Mucosa of stomach (tissue), 1 donor: ENCODE measurements around the gene SH3PXD2A.

Experiments used
- H3K27me3 ChIP-seq: one replicate; pipeline ENCODE4 v1.7.0; 2013; ENCODE audit warnings: mild to moderate bottlenecking, low read length; ENCODE audit not compliant: control insufficient read depth, insufficient read depth
- H3K36me3 ChIP-seq: one replicate; pipeline ENCODE4 v1.7.0; 2013; ENCODE audit warnings: low read length; ENCODE audit not compliant: control insufficient read depth, insufficient read depth
- H3K4me1 ChIP-seq: one replicate; pipeline ENCODE4 v1.7.0; 2013; ENCODE audit warnings: mild to moderate bottlenecking, low read length; ENCODE audit not compliant: control insufficient read depth, insufficient read depth
- H3K4me3 ChIP-seq: one replicate; pipeline ENCODE4 v1.7.0; 2013; ENCODE audit warnings: low read length
- H3K9ac ChIP-seq: one replicate; pipeline ENCODE4 v1.7.0; 2013; ENCODE audit warnings: mild to moderate bottlenecking, low read length, moderate library complexity
- H3K9me3 ChIP-seq: one replicate; pipeline ENCODE4 v1.7.0; 2013; ENCODE audit warnings: mild to moderate bottlenecking, low read length, moderate library complexity; ENCODE audit not compliant: control insufficient read depth
- donor health status: Pancreatic carcinoma.

Gene SH3PXD2A

GRCh38 chr10:103871006-103871405 is 15.6 kb upstream of the SH3PXD2A start:
- H3K4me3 ChIP-seq, result no peak overlapping the region
- no peak overlapping the region for H3K9ac ChIP-seq
- no peaks in the 10 kb centered on the region for H3K36me3 ChIP-seq
- no peaks in the 10 kb centered on the region for H3K9me3 ChIP-seq
- H3K27me3 ChIP-seq, result no peaks in the 10 kb centered on the region
- H3K4me1 ChIP-seq, result no peaks in the 10 kb centered on the region

DNA sequence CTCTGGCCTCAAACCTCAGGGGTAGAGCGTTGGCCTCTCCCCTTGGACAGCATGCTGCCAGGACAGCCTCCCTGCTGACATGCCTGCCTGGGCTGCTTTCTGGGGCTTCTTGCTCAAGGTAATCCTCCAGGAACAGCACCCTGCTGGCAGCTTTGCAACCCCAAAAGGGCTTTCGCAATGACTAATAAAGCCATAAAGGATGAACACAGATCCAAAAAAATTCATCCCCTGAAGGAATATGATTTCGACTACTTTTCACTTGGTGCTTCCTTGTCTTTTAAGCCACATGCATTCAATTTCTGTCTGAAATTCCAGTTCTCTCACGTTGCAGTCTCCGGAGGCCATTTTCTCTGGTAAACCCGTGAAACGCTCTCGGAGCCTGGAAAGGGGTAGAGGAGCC is 15.1 kb upstream of the SH3PXD2A start:
- H3K4me3 ChIP-seq, result no peak overlapping the region

DNA sequence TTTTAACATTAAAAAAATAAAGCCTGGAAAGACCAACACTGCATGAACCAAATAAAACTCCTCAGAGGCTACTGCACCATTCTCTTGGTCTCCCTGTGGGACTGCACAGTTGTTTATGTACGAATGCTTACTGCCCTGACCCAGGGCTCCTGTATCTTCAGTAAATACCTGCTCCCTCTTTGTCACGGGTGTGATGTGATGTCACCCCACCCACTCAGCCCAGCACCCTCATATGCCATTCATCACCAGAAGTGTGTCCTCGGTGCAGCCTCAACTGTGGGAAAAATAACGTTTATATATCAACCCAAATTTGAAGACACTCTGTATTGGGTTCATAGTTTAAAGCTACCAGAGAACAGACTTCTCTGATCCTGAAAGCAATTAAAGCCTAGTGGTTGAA is 14.0 kb upstream of the SH3PXD2A start:
- Histone ChIP-seq H3K9me3 (no peaks in the 10 kb centered on the region), H3K4me3 (no peak overlapping the region), H3K4me1 (no peaks in the 10 kb centered on the region), H3K36me3 (no peaks in the 10 kb centered on the region), H3K27me3 (no peaks in the 10 kb centered on the region), H3K9ac (no peak overlapping the region)

More for the DNA sequence above, 15.1 kb upstream of the SH3PXD2A start:
- no peaks in the 10 kb centered on the region for H3K36me3 ChIP-seq
- H3K9me3 ChIP-seq, result no peaks in the 10 kb centered on the region
- no peaks in the 10 kb centered on the region for H3K27me3 ChIP-seq
- no peak overlapping the region for H3K9ac ChIP-seq
- no peaks in the 10 kb centered on the region for H3K4me1 ChIP-seq

DNA sequence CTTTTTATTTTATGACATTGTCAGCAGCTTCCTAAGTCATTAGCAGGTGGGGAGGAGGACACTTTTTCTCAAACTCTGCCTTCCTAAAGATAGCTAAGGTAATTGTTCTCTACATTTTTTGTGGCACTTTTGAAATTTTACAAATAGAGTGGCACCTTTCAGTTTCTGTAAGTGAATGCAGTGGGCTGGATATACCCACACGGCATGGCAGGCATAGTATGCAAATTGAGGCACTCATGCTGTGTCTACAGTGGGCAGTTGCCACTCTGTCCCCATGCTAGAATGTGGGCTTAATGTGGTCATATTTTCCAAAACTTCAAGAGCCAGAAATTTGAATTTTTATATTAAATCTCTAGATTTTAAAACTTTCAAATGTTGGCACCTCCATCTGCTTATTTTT is 12.8 kb upstream of the SH3PXD2A start:
- Histone ChIP-seq H3K9ac (no peak overlapping the region), H3K27me3 (no peaks in the 10 kb centered on the region), H3K4me3 (no peak overlapping the region), H3K9me3 (no peaks in the 10 kb centered on the region), H3K36me3 (no peaks in the 10 kb centered on the region), H3K4me1 (no peaks in the 10 kb centered on the region)

GRCh38 chr10:103861505-103861904 is 6.1 kb upstream of the SH3PXD2A start:
- Histone ChIP-seq H3K27me3 (no peaks in the 10 kb centered on the region), H3K9ac (no peak overlapping the region), H3K36me3 (no peaks in the 10 kb centered on the region), H3K4me3 (no peak overlapping the region), H3K9me3 (no peaks in the 10 kb centered on the region), H3K4me1 (peaks cover 12% of the 10 kb centered on the region)

DNA sequence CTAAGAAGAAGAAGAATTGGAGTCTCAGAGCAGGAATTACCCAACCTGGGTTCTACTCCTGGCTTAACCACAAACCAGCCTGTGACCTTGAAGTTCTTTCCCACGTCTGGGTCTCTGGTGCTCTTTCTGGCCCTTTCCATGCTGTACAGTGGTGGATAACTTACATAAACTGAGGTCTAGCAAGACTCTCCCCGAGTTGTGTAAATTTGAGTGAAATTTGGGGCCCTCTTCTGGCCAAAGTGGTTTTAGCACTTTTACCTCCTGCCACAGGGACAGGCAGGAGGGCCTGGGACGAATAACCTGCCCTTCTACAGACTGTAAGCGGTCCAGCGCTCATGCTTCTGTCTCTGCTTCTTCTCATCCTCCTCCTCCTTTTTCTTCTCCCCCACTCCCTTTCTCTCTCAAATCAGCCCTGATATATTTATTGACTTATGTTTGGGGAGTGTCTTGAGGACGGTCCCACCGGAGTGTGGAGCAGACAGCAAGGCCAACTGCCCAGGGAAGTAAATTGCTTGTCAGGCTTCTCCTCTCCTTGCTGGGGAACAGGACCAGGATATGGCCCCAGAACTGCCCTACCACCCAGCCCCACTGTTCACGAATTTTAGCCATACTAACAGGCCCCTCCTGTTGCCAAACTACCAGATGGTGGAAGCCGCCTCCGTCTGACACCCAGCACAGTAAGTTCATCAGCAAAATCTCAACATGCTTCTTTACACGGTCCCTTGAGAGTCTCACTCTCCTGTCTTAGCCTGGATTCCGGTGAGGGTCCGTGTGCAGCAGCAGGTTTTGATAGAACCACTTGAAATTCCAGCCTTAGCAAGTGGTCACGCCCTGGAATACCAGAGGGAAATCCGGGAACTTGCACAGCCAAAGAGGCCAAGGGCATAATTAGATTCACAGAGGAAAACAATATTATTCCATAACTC is 4.0 kb upstream of the SH3PXD2A start:
- Histone ChIP-seq H3K4me1 (peaks cover 21% of the 10 kb centered on the region), H3K9me3 (no peaks in the 10 kb centered on the region), H3K36me3 (no peaks in the 10 kb centered on the region), H3K4me3 (no peak overlapping the region), H3K9ac (no peak overlapping the region), H3K27me3 (no peaks in the 10 kb centered on the region)

DNA sequence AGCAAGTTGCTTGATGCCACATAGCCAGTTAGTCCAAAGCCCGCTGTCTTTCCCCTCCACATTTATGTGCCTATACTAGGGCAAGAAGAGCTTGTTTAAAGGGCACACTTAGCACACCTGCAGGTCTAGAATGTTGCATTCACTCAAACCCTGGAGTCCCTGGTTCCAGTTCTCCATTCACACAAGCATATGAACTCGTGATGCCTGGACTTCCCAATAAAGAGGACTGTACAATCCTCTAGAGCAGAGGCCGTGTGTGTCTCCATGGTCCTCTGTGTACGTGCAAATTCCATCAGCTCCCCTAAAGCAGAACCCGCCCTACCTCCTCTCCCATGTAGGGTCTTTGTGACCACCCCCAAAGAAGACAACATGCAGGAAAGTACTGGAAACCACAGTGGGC is 3.0 kb upstream of the SH3PXD2A start:
- Histone ChIP-seq H3K4me3 (no peak overlapping the region), H3K9me3 (no peaks in the 10 kb centered on the region), H3K4me1 (peaks cover 32% of the 10 kb centered on the region), H3K27me3 (no peaks in the 10 kb centered on the region), H3K9ac (no peak overlapping the region), H3K36me3 (no peaks in the 10 kb centered on the region)

- Histone ChIP-seq H3K4me1 (peaks cover 47% of the 10 kb centered on the region), H3K36me3 (no peaks in the 10 kb centered on the region), H3K9me3 (no peaks in the 10 kb centered on the region), H3K4me3 (no peak overlapping the region), H3K9ac (no peak overlapping the region), H3K27me3 (no peaks in the 10 kb centered on the region)
Observed at GRCh38 chr10:103856797-103857170, 1.4 kb upstream of the SH3PXD2A start.

DNA sequence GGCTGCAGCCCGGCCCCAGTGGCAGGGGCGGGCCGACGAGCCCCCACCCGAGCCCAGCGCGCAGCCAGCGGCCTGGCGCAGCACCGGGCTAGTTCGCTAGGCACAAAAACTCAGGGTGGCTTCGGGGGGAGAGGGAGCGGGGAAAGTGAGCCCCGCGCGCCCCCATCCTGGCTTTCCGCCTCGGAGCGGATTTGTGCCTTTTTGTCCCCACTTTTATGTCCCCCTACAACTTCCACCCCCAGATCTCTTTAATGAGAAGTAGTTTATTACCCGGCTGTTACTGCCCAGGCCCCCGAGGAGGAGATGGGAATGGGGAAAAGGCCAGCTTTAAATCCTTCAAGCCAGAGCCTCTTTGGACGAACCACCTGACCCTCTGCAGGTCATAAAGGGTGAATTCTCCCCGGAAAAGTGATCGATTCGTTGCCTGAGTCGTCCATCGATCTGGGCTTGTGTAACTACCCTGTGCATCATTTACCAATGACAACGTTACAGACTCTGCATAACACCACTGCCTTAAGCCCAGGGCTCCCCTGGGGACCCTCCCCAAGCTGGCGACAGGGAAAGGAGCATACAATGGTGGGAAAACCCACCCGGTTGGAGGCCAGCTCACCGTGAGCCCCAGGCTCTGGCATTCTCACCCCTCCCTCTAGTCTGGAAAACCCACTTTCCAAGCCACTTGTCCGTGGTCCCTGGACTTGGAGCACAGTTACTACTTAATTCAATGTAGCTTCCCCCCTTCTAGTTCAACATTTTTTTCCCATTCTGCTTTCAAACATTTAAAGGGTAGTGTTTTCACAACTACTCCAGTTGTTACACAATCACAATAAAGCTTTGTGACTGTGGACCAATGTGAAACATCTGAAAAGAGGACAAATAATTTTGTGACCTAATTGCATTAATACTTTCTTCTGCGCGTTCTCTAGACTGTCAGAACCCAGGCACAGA is 748 bp upstream of the SH3PXD2A start:
- peak overlapping the region; percentile 80 for H3K9ac ChIP-seq
- H3K4me1 ChIP-seq, result peaks cover 54% of the 10 kb centered on the region
- no peak overlapping the region for H3K4me3 ChIP-seq
- no peaks in the 10 kb centered on the region for H3K27me3 ChIP-seq
- no peaks in the 10 kb centered on the region for H3K9me3 ChIP-seq
- H3K36me3 ChIP-seq, result no peaks in the 10 kb centered on the region

- Histone ChIP-seq H3K4me3 (peak overlapping the region; percentile 15), H3K4me1 (peaks cover 67% of the 10 kb centered on the region), H3K9me3 (no peaks in the 10 kb centered on the region), H3K27me3 (no peaks in the 10 kb centered on the region), H3K36me3 (no peaks in the 10 kb centered on the region), H3K9ac (peak overlapping the region; percentile 80)
Observed at GRCh38 chr10:103854686-103855391, 537 bp downstream of the SH3PXD2A start.

DNA sequence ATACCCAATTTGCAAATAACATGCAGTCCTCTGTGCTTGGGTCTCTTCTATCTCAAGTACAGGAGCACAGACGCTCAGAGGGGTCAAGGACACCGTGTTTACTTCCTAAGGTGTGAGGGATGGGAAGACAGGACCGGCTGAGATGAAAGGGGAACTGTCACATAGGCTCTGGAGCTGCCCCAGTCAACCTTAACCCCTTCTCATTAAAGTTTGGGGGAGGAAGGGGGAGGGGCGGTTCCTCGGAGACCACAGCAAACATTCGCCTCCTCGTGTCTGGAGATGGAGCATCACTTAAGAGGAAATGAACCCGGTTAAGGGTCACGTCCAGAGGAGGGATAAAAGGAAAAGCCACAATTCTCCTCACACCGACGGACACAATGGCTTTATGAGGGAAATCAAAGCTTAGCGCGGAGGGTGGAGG is 1.1 kb downstream of the SH3PXD2A start:
- peak overlapping the region; percentile 80 for H3K9ac ChIP-seq
- H3K4me1 ChIP-seq, result peaks cover 71% of the 10 kb centered on the region
- no peaks in the 10 kb centered on the region for H3K9me3 ChIP-seq
- H3K27me3 ChIP-seq, result no peaks in the 10 kb centered on the region
- no peaks in the 10 kb centered on the region for H3K36me3 ChIP-seq
- H3K4me3 ChIP-seq, result peak overlapping the region; percentile 15
